Naive B cell (primary cell): Measurements from ENCODE around the gene CRYBA1. TPM values are rescaled to one million over a fixed set of nuclear protein-coding genes. Genes with fewer than 3 reads are reported as not detected.

Source experiments
- ATAC-seq, 2 donors: fragments of 150-1000 bp; cut with Tn5 transposase; 2 replicates each; pipeline ENCODE4 v1.10.0; 2021; ENCODE audit warnings: low read depth in 2 of 2, mild to moderate bottlenecking in 2 of 2, moderate library complexity in 2 of 2
- DNase-seq: peaks from one replicate; pipeline ENCODE4 v3.0.0; 2022
- H3K27ac Mint-ChIP-seq, 6 donors: one replicate each; pipeline ENCODE4 v1.8.0; 2020 to 2022; ENCODE audit warnings: mild to moderate bottlenecking in 6 of 6, mixed read lengths in 6 of 6, moderate library complexity in 5 of 6, inconsistent platforms in 2 of 6
- H3K27me3 Mint-ChIP-seq, 3 donors: one replicate each; pipeline ENCODE4 v1.8.0; 2021 to 2022; ENCODE audit warnings: mixed read lengths in 3 of 3, mild to moderate bottlenecking in 1 of 3
- H3K36me3 Mint-ChIP-seq, 2 donors: one replicate each; pipeline ENCODE4 v1.8.0; 2020 to 2022; ENCODE audit warnings: mixed read lengths in 2 of 2, inconsistent platforms in 1 of 2, mild to moderate bottlenecking in 1 of 2
- H3K4me1 Mint-ChIP-seq, 3 donors: one replicate each; pipeline ENCODE4 v1.8.0; 2020 to 2022; ENCODE audit warnings: mixed read lengths in 3 of 3, inconsistent platforms in 1 of 3, mild to moderate bottlenecking in 1 of 3, moderate library complexity in 1 of 3
- H3K4me3 Mint-ChIP-seq, 8 donors: one replicate each; pipeline ENCODE4 v1.8.0; 2020 to 2022; ENCODE audit warnings: mild to moderate bottlenecking in 8 of 8, mixed read lengths in 8 of 8, moderate library complexity in 8 of 8, inconsistent platforms in 2 of 8
- H3K9me3 Mint-ChIP-seq, 7 donors: one replicate each; pipeline ENCODE4 v1.8.0; 2020 to 2022; ENCODE audit warnings: mixed read lengths in 7 of 7, mild to moderate bottlenecking in 5 of 7, inconsistent platforms in 2 of 7, moderate library complexity in 1 of 7
- polyA plus RNA-seq, 6 donors: library from polyadenylated mRNA; unstranded; fragments of 300-500 nt; fragmentation: Illumina TruSeq; gene quantifications; one replicate each; pipeline ENCODE4 v1.2.3, GENCODE V29; 2021; ENCODE audit warnings: low read depth in 6 of 6

Gene CRYBA1
- polyA plus RNA-seq, 6 donors from 2014 or later, result not detected

- no peaks in the 10 kb centered on the region for H3K27me3 Mint-ChIP-seq
- ATAC-seq, result no peak
- H3K36me3 Mint-ChIP-seq, result no peaks in the 10 kb centered on the region
- H3K27ac Mint-ChIP-seq, result peak overlapping the region in 1 of 6 donors; percentile 34
- H3K9me3 Mint-ChIP-seq, result no peaks in the 10 kb centered on the region
- peaks cover 6 to 10% (median 8%) of the 10 kb centered on the region in 3 donors for H3K4me1 Mint-ChIP-seq
- DNase-seq, result no peak
- H3K4me3 Mint-ChIP-seq, result no peak overlapping the region
Observed at GRCh38 chr17:29242790-29243189, 3.9 kb upstream of the CRYBA1 start.

GRCh38 chr17:29243792-29244191 is 2.9 kb upstream of the CRYBA1 start:
- no peaks in the 10 kb centered on the region for H3K9me3 Mint-ChIP-seq
- H3K36me3 Mint-ChIP-seq, result no peaks in the 10 kb centered on the region
- no peak for ATAC-seq
- no peak overlapping the region for H3K27ac Mint-ChIP-seq
- H3K4me3 Mint-ChIP-seq, result no peak overlapping the region
- peaks cover 5 to 8% (median 6%) of the 10 kb centered on the region in 3 donors for H3K4me1 Mint-ChIP-seq
- DNase-seq, result no peak
- H3K27me3 Mint-ChIP-seq, result no peaks in the 10 kb centered on the region

GRCh38 chr17:29245401-29245800 is 1.3 kb upstream of the CRYBA1 start:
- DNase-seq, result no peak
- ATAC-seq, result no peak
- Mint-ChIP-seq H3K36me3 (no peaks in the 10 kb centered on the region), H3K4me1 (peaks cover 5 to 8% (median 6%) of the 10 kb centered on the region in 3 donors), H3K9me3 (no peaks in the 10 kb centered on the region), H3K4me3 (no peak overlapping the region), H3K27ac (no peak overlapping the region), H3K27me3 (no peaks in the 10 kb centered on the region)

- Mint-ChIP-seq H3K27me3 (no peaks in the 10 kb centered on the region), H3K36me3 (no peaks in the 10 kb centered on the region), H3K9me3 (no peaks in the 10 kb centered on the region), H3K27ac (no peak overlapping the region), H3K4me3 (no peak overlapping the region), H3K4me1 (peaks cover 9 to 14% (median 13%) of the 10 kb centered on the region in 3 donors)
- ATAC-seq (no peak), DNase-seq (no peak)
Observed at GRCh38 chr17:29247219-29247618, 560 bp downstream of the CRYBA1 start.

GRCh38 chr17:29248845-29249244 is 2.2 kb downstream of the CRYBA1 start:
- no peaks in the 10 kb centered on the region for H3K27me3 Mint-ChIP-seq
- H3K9me3 Mint-ChIP-seq, result no peaks in the 10 kb centered on the region
- ATAC-seq, result no peak
- no peak overlapping the region for H3K27ac Mint-ChIP-seq
- H3K4me1 Mint-ChIP-seq, result peaks cover 9 to 14% (median 13%) of the 10 kb centered on the region in 3 donors
- no peak for DNase-seq
- no peak overlapping the region for H3K4me3 Mint-ChIP-seq
- no peaks in the 10 kb centered on the region for H3K36me3 Mint-ChIP-seq

- ATAC-seq (no peak), DNase-seq (no peak)
- H3K36me3 Mint-ChIP-seq, result no peaks in the 10 kb centered on the region
- peaks cover 9 to 14% (median 13%) of the 10 kb centered on the region in 3 donors for H3K4me1 Mint-ChIP-seq
- H3K4me3 Mint-ChIP-seq, result no peak overlapping the region
- no peaks in the 10 kb centered on the region for H3K27me3 Mint-ChIP-seq
- no peaks in the 10 kb centered on the region for H3K9me3 Mint-ChIP-seq
- no peak overlapping the region for H3K27ac Mint-ChIP-seq
Observed at GRCh38 chr17:29250666-29251065, 4.0 kb downstream of the CRYBA1 start.

GRCh38 chr17:29251184-29251583 is 4.5 kb downstream of the CRYBA1 start:
- Mint-ChIP-seq H3K9me3 (no peaks in the 10 kb centered on the region), H3K27ac (no peak overlapping the region), H3K4me1 (peaks cover 9 to 14% (median 13%) of the 10 kb centered on the region in 3 donors), H3K27me3 (no peaks in the 10 kb centered on the region), H3K36me3 (no peaks in the 10 kb centered on the region), H3K4me3 (no peak overlapping the region)
- ATAC-seq, result no peak
- no peak for DNase-seq

GRCh38 chr17:29252101-29252791 is 5.6 kb downstream of the CRYBA1 start:
- no peaks in the 10 kb centered on the region for H3K27me3 Mint-ChIP-seq
- H3K9me3 Mint-ChIP-seq, result no peaks in the 10 kb centered on the region
- H3K4me1 Mint-ChIP-seq, result peaks cover 7 to 11% (median 9%) of the 10 kb centered on the region in 3 donors
- H3K27ac Mint-ChIP-seq, result no peak overlapping the region
- ATAC-seq, result no peak
- no peaks in the 10 kb centered on the region for H3K36me3 Mint-ChIP-seq
- DNase-seq, result no peak
- H3K4me3 Mint-ChIP-seq, result no peak overlapping the region

GRCh38 chr17:29253037-29253436 is 6.4 kb downstream of the CRYBA1 start:
- H3K27ac Mint-ChIP-seq, result no peak overlapping the region

GRCh38 chr17:29255926-29256522 is 9.4 kb downstream of the CRYBA1 start:
- H3K27me3 Mint-ChIP-seq, result no peaks in the 10 kb centered on the region
- H3K9me3 Mint-ChIP-seq, result no peaks in the 10 kb centered on the region
- H3K27ac Mint-ChIP-seq, result peak overlapping the region in 2 of 6 donors; percentile 6 to 20
- H3K4me1 Mint-ChIP-seq, result peaks cover 3 to 9% (median 6%) of the 10 kb centered on the region in 3 donors
- ATAC-seq, result no peak
- DNase-seq, result no peak
- no peak overlapping the region for H3K4me3 Mint-ChIP-seq
- peaks cover 0 to 12% of the 10 kb centered on the region in 2 donors for H3K36me3 Mint-ChIP-seq

More at GRCh38 chr17:29253037-29253436, 6.4 kb downstream of the CRYBA1 start:
- H3K36me3 Mint-ChIP-seq, result peaks cover 0 to 5% of the 10 kb centered on the region in 2 donors
- no peak overlapping the region for H3K4me3 Mint-ChIP-seq
- H3K9me3 Mint-ChIP-seq, result no peaks in the 10 kb centered on the region
- no peaks in the 10 kb centered on the region for H3K27me3 Mint-ChIP-seq
- ATAC-seq (no peak), DNase-seq (no peak)
- H3K4me1 Mint-ChIP-seq, result peaks cover 3 to 9% (median 6%) of the 10 kb centered on the region in 3 donors

GRCh38 chr17:29256735-29257466 is 10.2 kb downstream of the CRYBA1 start:
- ATAC-seq (no peak), DNase-seq (no peak)
- peaks cover 0 to 12% of the 10 kb centered on the region in 2 donors for H3K36me3 Mint-ChIP-seq
- H3K4me3 Mint-ChIP-seq, result no peak overlapping the region
- H3K27ac Mint-ChIP-seq, result peak overlapping the region in 3 of 6 donors; percentile 2 to 33 (median 26)
- H3K27me3 Mint-ChIP-seq, result no peaks in the 10 kb centered on the region
- peaks cover 0 to 4% (median 2%) of the 10 kb centered on the region in 3 donors for H3K4me1 Mint-ChIP-seq
- H3K9me3 Mint-ChIP-seq, result no peaks in the 10 kb centered on the region

- ATAC-seq, result no peak
- peaks cover 0 to 12% of the 10 kb centered on the region in 2 donors for H3K36me3 Mint-ChIP-seq
- H3K27ac Mint-ChIP-seq, result peak overlapping the region in 1 of 6 donors; percentile 26
Observed at GRCh38 chr17:29257756-29258155, 11.1 kb downstream of the CRYBA1 start.

GRCh38 chr17:29263916-29264315 is 17.3 kb downstream of the CRYBA1 start:
- DNase-seq, result no peak
- H3K27ac Mint-ChIP-seq, result no peak overlapping the region

More at GRCh38 chr17:29257756-29258155, 11.1 kb downstream of the CRYBA1 start:
- Mint-ChIP-seq H3K9me3 (no peaks in the 10 kb centered on the region), H3K27me3 (no peaks in the 10 kb centered on the region), H3K4me3 (no peak overlapping the region), H3K4me1 (no peaks in the 10 kb centered on the region)
- DNase-seq, result no peak

More at GRCh38 chr17:29263916-29264315, 17.3 kb downstream of the CRYBA1 start:
- Mint-ChIP-seq H3K27me3 (no peaks in the 10 kb centered on the region), H3K36me3 (peaks cover 0 to 19% of the 10 kb centered on the region in 2 donors), H3K9me3 (no peaks in the 10 kb centered on the region), H3K4me1 (peaks cover 0 to 8% (median 7%) of the 10 kb centered on the region in 3 donors), H3K4me3 (no peak overlapping the region)
- no peak for ATAC-seq
